Endothelial cell of umbilical vein (primary cell): ENCODE data around the gene TTLL5. TPM values are rescaled to one million over a fixed set of nuclear protein-coding genes. Genes with fewer than 3 reads are reported as not detected.

Experiments used
- BruUV-seq: library from RNA; stranded (reverse); fragments of 400-500 nt; replicated peaks from 2 replicates; lab custom pipeline; 2021; lab: Mats Ljungman, UMichigan
- CTCF ChIA-PET: fragments of 300-600, 350-600 bp; sonication (Branson Sonifier 250); formaldehyde crosslinking; loops from one replicate; lab custom pipeline; 2021; ENCODE audit warnings: antibody characterized with exemption, inconsistent platforms; lab: Charles Lee
- POLR2A ChIA-PET: fragments of 300-600, 350-600 bp; sonication (Branson Sonifier 250); formaldehyde crosslinking; loops from one replicate; lab custom pipeline; 2021; ENCODE audit warnings: antibody characterized with exemption, inconsistent platforms; lab: Charles Lee
- DNase-seq: peaks from one replicate; pipeline ENCODE4 v3.0.0-alpha.2; 2011; ENCODE audit warnings: low read depth, low spot score
- FAIRE-seq: peaks from 2 replicates; lab custom pipeline; 2011; peaks lifted over from hg19 to GRCh38; lab: Jason Lieb, UNC
- H2AFZ ChIP-seq: 2 replicates; pipeline ENCODE4 v1.6.0; 2012; ENCODE audit warnings: low read depth, low read length, control low read depth, inconsistent platforms
- H3K27ac ChIP-seq: 2 replicates; pipeline ENCODE4 v1.5.1; 2011; ENCODE audit warnings: low read depth, mild to moderate bottlenecking, control low read depth, low read length, moderate library complexity; ENCODE audit not compliant: insufficient read depth
- H3K27me3 ChIP-seq, 2 experiments: 2 replicates each; pipeline versions ENCODE4 v1.6.0 to v1.6.1; 2011; ENCODE audit warnings: low read length in 2 of 2, mixed read lengths in 1 of 2; ENCODE audit not compliant: control insufficient read depth in 2 of 2, insufficient read depth in 2 of 2
- H3K36me3 ChIP-seq, 2 experiments: 2 replicates in 1 of 2; 3 replicates in 1 of 2; pipeline ENCODE4 v1.5.1; 2011; ENCODE audit warnings: low read length in 2 of 2, mild to moderate bottlenecking in 1 of 2, moderate library complexity in 1 of 2; ENCODE audit not compliant: control insufficient read depth in 2 of 2, insufficient read depth in 2 of 2; ENCODE audit errors: extremely low read depth in 1 of 2
- H3K4me1 ChIP-seq: 3 replicates; pipeline ENCODE4 v1.5.1; 2011; ENCODE audit warnings: mild to moderate bottlenecking, low read length; ENCODE audit not compliant: control insufficient read depth, insufficient read depth; ENCODE audit errors: extremely low read depth
- H3K4me2 ChIP-seq: 2 replicates; pipeline ENCODE4 v1.6.1; 2011; ENCODE audit warnings: low read length, control low read depth, mixed read lengths; ENCODE audit not compliant: insufficient read depth
- H3K4me3 ChIP-seq, 3 experiments: fragments of 200-600 bp in 1 of 3; sonication (generic), shearing (Covaris generic) in 1 of 3; replicated peaks in 1 of 3; 2 replicates each; pipeline ENCODE4 v1.5.1; 2011 to 2016; ENCODE audit warnings: control low read depth in 3 of 3, low read length in 3 of 3, mild to moderate bottlenecking in 2 of 3, inconsistent platforms in 1 of 3, low read depth in 1 of 3, moderate library complexity in 1 of 3; ENCODE audit not compliant: insufficient read depth in 1 of 3
- H3K79me2 ChIP-seq: 2 replicates; pipeline ENCODE4 v1.6.0; 2012; ENCODE audit warnings: low read length, inconsistent platforms; ENCODE audit not compliant: control insufficient read depth, insufficient read depth
- H3K9ac ChIP-seq: replicated peaks from 2 replicates; pipeline ENCODE3; 2011; ENCODE audit warnings: low read length, control low read depth; ENCODE audit not compliant: insufficient read depth; ENCODE audit errors: extremely low read depth
- H3K9me1 ChIP-seq: replicated peaks from 3 replicates; pipeline ENCODE4 v1.6.0; 2011; ENCODE audit warnings: mild to moderate bottlenecking, low read length; ENCODE audit not compliant: control insufficient read depth, insufficient read depth; ENCODE audit errors: extremely low read depth
- H3K9me3 ChIP-seq: replicated peaks from 2 replicates; pipeline ENCODE4 v1.5.1; 2012; ENCODE audit warnings: low read length, inconsistent platforms; ENCODE audit not compliant: control insufficient read depth, insufficient read depth
- H4K20me1 ChIP-seq: replicated peaks from 2 replicates; pipeline ENCODE3; 2011; ENCODE audit warnings: mild to moderate bottlenecking, low read length; ENCODE audit not compliant: control insufficient read depth, insufficient read depth; ENCODE audit errors: extremely low read depth
- CTCF ChIP-seq, 2 donors: IDR thresholded peaks; 1 replicate in 1 of 2; 2 replicates in 1 of 2; pipeline ENCODE4 v1.5.1; 2011; ENCODE audit warnings: low read length in 2 of 2, mild to moderate bottlenecking in 2 of 2, moderate library complexity in 2 of 2, control low read depth in 1 of 2, inconsistent platforms in 1 of 2, low read depth in 1 of 2; ENCODE audit not compliant: insufficient read depth in 1 of 2; ENCODE audit errors: extremely low read depth in 1 of 2
- EZH2 ChIP-seq: IDR thresholded peaks from 2 replicates; pipeline ENCODE4 v1.6.1; 2012; ENCODE audit warnings: borderline replicate concordance, low read depth, mild to moderate bottlenecking, moderate library complexity, low read length, inconsistent platforms; ENCODE audit not compliant: severe bottlenecking
- FOS ChIP-seq: IDR thresholded peaks from 2 replicates; pipeline ENCODE4 v1.6.1; 2011; ENCODE audit warnings: mild to moderate bottlenecking, low read length, moderate library complexity, borderline replicate concordance; ENCODE audit not compliant: insufficient read depth
- GATA2 ChIP-seq: IDR thresholded peaks from 2 replicates; pipeline ENCODE4 v1.7.0; 2011; ENCODE audit warnings: low read depth, mild to moderate bottlenecking, moderate library complexity, mixed read lengths, low read length; ENCODE audit not compliant: insufficient read length, insufficient read depth
- JUN ChIP-seq: IDR thresholded peaks from 2 replicates; pipeline ENCODE4 v1.6.1; 2011; ENCODE audit warnings: borderline replicate concordance, low read depth; ENCODE audit not compliant: insufficient read length, insufficient read depth
- MYC ChIP-seq: IDR thresholded peaks from one replicate; pipeline ENCODE4 v1.6.1; 2011; ENCODE audit warnings: mild to moderate bottlenecking, low read depth, low read length
- POLR2A ChIP-seq: IDR thresholded peaks from 2 replicates; pipeline ENCODE4 v1.6.1; 2012; ENCODE audit warnings: low read depth, mild to moderate bottlenecking, control low read depth, low read length
- POLR2AphosphoS5 ChIP-seq: IDR thresholded peaks from 2 replicates; pipeline ENCODE4 v1.6.1; 2012; ENCODE audit warnings: low read depth, mild to moderate bottlenecking, control low read depth, low read length, moderate library complexity; ENCODE audit not compliant: insufficient read depth
- dilution Hi-C: fragments of 300-500 bp; cut with MboI; formaldehyde crosslinking; loops from one replicate; pipeline ENCODE4 v1.15.0; 2019; ENCODE audit warnings: low sequenced_read_pairs; ENCODE audit not compliant: extremely low pct_ligation_motif_present
- intact Hi-C: fragments of 100-400 bp; cut with micrococcal nuclease; formaldehyde crosslinking; loops from one replicate; pipeline ENCODE4 v1.10.0; 2022
- polyA plus RNA-seq, 4 experiments: library from polyadenylated mRNA; depleted of rRNA in 3 of 4; stranded (reverse) in 3 of 4; unstranded in 1 of 4; fragments of >200 nt; gene quantifications; 2 replicates each; pipeline versions ENCODE4 v1.2.1 to v1.2.3, GENCODE V29; 2011 to 2012; ENCODE audit warnings: missing spikeins in 1 of 4
- total RNA-seq: library from RNA; stranded (reverse); gene quantifications from 2 replicates; pipeline ENCODE4 v1.2.3, GENCODE V29; 2021
- TF ChIP-seq, protein P1 (sequence below): IDR thresholded peaks from 2 replicates; pipeline ENCODE4 v1.6.1; 2011; ENCODE audit not compliant: insufficient read depth, insufficient read length

TTLL5 gene
- total and polyA plus RNA-seq, 2 donors (not counting 3 experiments of a cell fraction or from before 2014, with no cell fraction given): 33.2 to 93.6 TPM

- dilution Hi-C loops (no loop called here), intact Hi-C loops (no loop called here)
- Histone ChIP-seq H3K79me2 (no peaks in the 10 kb centered on the region), H3K9me1 (no peaks in the 10 kb centered on the region), H3K27ac (no peak overlapping the region), H3K4me3 (no peak overlapping the region), H3K9me3 (no peaks in the 10 kb centered on the region), H3K36me3 (no peaks in the 10 kb centered on the region), H3K4me1 (no peaks in the 10 kb centered on the region), H3K4me2 (no peak overlapping the region), H4K20me1 (no peaks in the 10 kb centered on the region), H2AFZ (no peak overlapping the region), H3K27me3 (peaks cover 15 to 22% of the 10 kb centered on the region in 2 experiments), H3K9ac (no peak overlapping the region)
- no TSS peak for BruUV-seq
- CTCF ChIA-PET: interaction anchor here (0.6 kb wide), 1 partner anchor 45 kb away, joined by 4 read pairs; no protein-coding TSS in a partner anchor
- DNase-seq: no peak
- TF ChIP-seq EZH2 (no peak), MYC (no peak), JUN (no peak), POLR2A (no peak), GATA2 (no peak), POLR2AphosphoS5 (no peak), FOS (no peak), CTCF (IDR thresholded peaks at IDR 0.05; ENCODE audit: extremely low read depth in 1 of 2, insufficient read depth in 1 of 2, low read depth in 1 of 2, low read length in 2 of 2) (no peak)
- TF ChIP-seq, protein P1, sequence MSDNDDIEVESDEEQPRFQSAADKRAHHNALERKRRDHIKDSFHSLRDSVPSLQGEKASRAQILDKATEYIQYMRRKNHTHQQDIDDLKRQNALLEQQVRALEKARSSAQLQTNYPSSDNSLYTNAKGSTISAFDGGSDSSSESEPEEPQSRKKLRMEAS: no peak
- FAIRE-seq: no peak
- POLR2A ChIA-PET: no interaction called here
Measured at GRCh38 chr14:75612157-75612556, 48.9 kb upstream of the TTLL5 start.
